ENCODE data around the gene SEPTIN3. TPM values are rescaled to one million over a fixed set of nuclear protein-coding genes. Genes with fewer than 3 reads are reported as not detected.

Gene SEPTIN3
- total and polyA plus RNA-seq, 2 donors from 2014 or later: 0.22 to 0.49 TPM

- no peak for FAIRE-seq
- intact Hi-C loops (cut with DNase I): no loop called here
- no peaks in the 10 kb centered on the region for H3K9me3 ChIP-seq (ENCODE audit: control insufficient read depth in 2 of 3, insufficient read depth in 1 of 3, low read length in 3 of 3)
- no peak overlapping the region for H3K4me3 ChIP-seq (ENCODE audit: low read length in 3 of 3)
- no peak overlapping the region for H3K9ac ChIP-seq (ENCODE audit: low read length in 3 of 3)
- peaks cover 9% of the 10 kb centered on the region for H3K27me3 ChIP-seq (ENCODE audit: control insufficient read depth, insufficient read depth, low read length)
- no peak for TF ChIP-seq CTCF (IDR thresholded peaks at IDR 0.05; ENCODE audit: borderline replicate concordance, extremely low read depth, insufficient read depth)
- H3K36me3 ChIP-seq (ENCODE audit: control insufficient read depth in 2 of 3, insufficient read depth in 3 of 3, low read length in 3 of 3): no peaks in the 10 kb centered on the region
- H3K27ac ChIP-seq (ENCODE audit: low read depth in 2 of 2, low read length in 2 of 2): no peak overlapping the region
- no peak for DNase-seq
- H3K4me1 ChIP-seq (ENCODE audit: control insufficient read depth in 2 of 3, insufficient read depth in 2 of 3, low read depth in 1 of 3, low read length in 3 of 3): peaks cover 0 to 6% (median 0%) of the 10 kb centered on the region in 3 donors
Observed at GRCh38 chr22:41979423-41980250, 10.4 kb downstream of the SEPTIN3 start.

DNA sequence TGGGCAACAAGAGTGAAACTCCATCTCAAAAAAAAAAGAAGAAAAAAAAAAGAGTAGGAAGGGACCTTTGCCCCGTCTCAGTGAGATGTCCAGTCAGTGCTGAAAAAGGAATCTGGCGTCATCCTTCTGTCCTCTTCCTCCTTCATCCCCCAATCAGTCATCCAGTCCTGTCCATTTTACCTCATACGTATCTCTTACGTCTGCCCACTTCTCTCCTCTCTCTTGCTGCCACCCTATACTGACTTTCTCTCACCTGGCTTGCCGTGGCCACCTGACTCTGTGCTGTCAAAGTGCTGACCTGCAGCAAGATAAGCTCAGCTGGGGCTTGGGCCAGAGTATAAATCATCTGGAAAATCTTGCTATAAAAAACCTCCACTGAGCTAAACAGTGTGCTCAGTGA, 13.6 kb downstream of the SEPTIN3 start:
- TF ChIP-seq CTCF (IDR thresholded peaks at IDR 0.05; ENCODE audit: borderline replicate concordance, extremely low read depth, insufficient read depth): no peak
- H3K4me3 ChIP-seq (ENCODE audit: low read length in 3 of 3): no peak overlapping the region
- no peaks in the 10 kb centered on the region for H3K36me3 ChIP-seq (ENCODE audit: control insufficient read depth in 2 of 3, insufficient read depth in 3 of 3, low read length in 3 of 3)
- no peaks in the 10 kb centered on the region for H3K4me1 ChIP-seq (ENCODE audit: control insufficient read depth in 2 of 3, insufficient read depth in 2 of 3, low read depth in 1 of 3, low read length in 3 of 3)
- intact Hi-C loops (cut with DNase I): no loop called here
- no peaks in the 10 kb centered on the region for H3K9me3 ChIP-seq (ENCODE audit: control insufficient read depth in 2 of 3, insufficient read depth in 1 of 3, low read length in 3 of 3)
- H3K27ac ChIP-seq (ENCODE audit: low read depth in 2 of 2, low read length in 2 of 2): no peak overlapping the region
- H3K9ac ChIP-seq (ENCODE audit: low read length in 3 of 3): no peak overlapping the region
- FAIRE-seq (no peak), DNase-seq (peak in 2 of 5 donors; percentile 11 to 22)
- H3K27me3 ChIP-seq (ENCODE audit: control insufficient read depth, insufficient read depth, low read length): no peaks in the 10 kb centered on the region

GRCh38 chr22:41983513-41984405, 14.5 kb downstream of the SEPTIN3 start:
- TF ChIP-seq CTCF (IDR thresholded peaks at IDR 0.05; ENCODE audit: borderline replicate concordance, extremely low read depth, insufficient read depth): no peak
- Histone ChIP-seq H3K4me1 (ENCODE audit: control insufficient read depth in 2 of 3, insufficient read depth in 2 of 3, low read depth in 1 of 3, low read length in 3 of 3) (no peaks in the 10 kb centered on the region), H3K9ac (ENCODE audit: low read length in 3 of 3) (no peak overlapping the region), H3K27ac (ENCODE audit: low read depth in 2 of 2, low read length in 2 of 2) (no peak overlapping the region), H3K27me3 (ENCODE audit: control insufficient read depth, insufficient read depth, low read length) (no peaks in the 10 kb centered on the region), H3K36me3 (ENCODE audit: control insufficient read depth in 2 of 3, insufficient read depth in 3 of 3, low read length in 3 of 3) (no peaks in the 10 kb centered on the region), H3K9me3 (ENCODE audit: control insufficient read depth in 2 of 3, insufficient read depth in 1 of 3, low read length in 3 of 3) (no peaks in the 10 kb centered on the region), H3K4me3 (ENCODE audit: low read length in 3 of 3) (no peak overlapping the region)
- no peak for FAIRE-seq
- peak in 1 of 5 donors; percentile 7 for DNase-seq
- intact Hi-C loops (cut with DNase I): no loop called here
